ENCODE results near the gene MRPL54.
"Not testable (repeated sequence)": the region's sequence is repeated elsewhere in the genome, so short reads cannot be mapped to it uniquely, and the experiment has no call there.

Gene MRPL54

GRCh38 chr19:3808420-3809143, 46.1 kb downstream of the MRPL54 start:
- no peak for DNase-seq (ENCODE audit: low read depth in 1 of 2, low spot score in 1 of 2)

GRCh38 chr19:3809881-3810707, 47.6 kb downstream of the MRPL54 start:
- no peak for DNase-seq (ENCODE audit: low read depth in 1 of 2, low spot score in 1 of 2)

GRCh38 chr19:3810708-3811355, 48.4 kb downstream of the MRPL54 start:
- no peak for DNase-seq (ENCODE audit: low read depth in 1 of 2, low spot score in 1 of 2)

GRCh38 chr19:3813473-3814392, 51.3 kb downstream of the MRPL54 start:
- no peak for DNase-seq (ENCODE audit: low read depth in 1 of 2, low spot score in 1 of 2)

GRCh38 chr19:3814648-3815047, 52.2 kb downstream of the MRPL54 start:
- DNase-seq (ENCODE audit: low read depth in 1 of 2, low spot score in 1 of 2) = no peak

- DNase-seq (ENCODE audit: low read depth in 1 of 2, low spot score in 1 of 2) = not testable (repeated sequence)
Measured at GRCh38 chr19:3816148-3816547, 53.7 kb downstream of the MRPL54 start.

- DNase-seq (ENCODE audit: low read depth in 1 of 2, low spot score in 1 of 2) = no peak
Measured at GRCh38 chr19:3816566-3817218, 54.2 kb downstream of the MRPL54 start.

Measured in stimulated activated CD4-positive, alpha-beta T cell treated with anti-CD3 and anti-CD28 coated beads, Interleukin-15, amount 100 ng/mL, for 1 hour (primary cell).